Measurements from ENCODE around the gene STX8.
"Not testable (repeated sequence)": the region's sequence is repeated elsewhere in the genome, so short reads cannot be mapped to it uniquely, and the experiment has no call there.

The STX8 gene

GRCh38 chr17:9383826-9384225 lies 191.8 kb downstream of the STX8 start:
- DNase-seq: no peak

- no peak for DNase-seq
These were observed 193.0 kb downstream of the STX8 start for GRCh38 chr17:9382626-9383025.

- no peak for DNase-seq
These were observed 194.6 kb downstream of the STX8 start for GRCh38 chr17:9381068-9381467.

- DNase-seq: no peak
These were observed 195.3 kb downstream of the STX8 start for GRCh38 chr17:9380361-9380760.

GRCh38 chr17:9376177-9376576 lies 199.4 kb downstream of the STX8 start:
- DNase-seq: not testable (repeated sequence)

GRCh38 chr17:9371019-9371418 lies 204.6 kb downstream of the STX8 start:
- DNase-seq: peak; percentile 88

- DNase-seq: peak; percentile 61
These were observed 205.2 kb downstream of the STX8 start for GRCh38 chr17:9370467-9370866.

GRCh38 chr17:9368631-9369030 lies 207.0 kb downstream of the STX8 start:
- DNase-seq: no peak

- DNase-seq: no peak
These were observed 208.5 kb downstream of the STX8 start for GRCh38 chr17:9367156-9367555.

GRCh38 chr17:9364837-9365430 lies 210.7 kb downstream of the STX8 start:
- DNase-seq: no peak

- peak; percentile 35 for DNase-seq
These were observed 211.9 kb downstream of the STX8 start for GRCh38 chr17:9363440-9364350.

GRCh38 chr17:9361188-9361955 lies 214.2 kb downstream of the STX8 start:
- DNase-seq: peak; percentile 73

GRCh38 chr17:9360677-9361081 lies 214.9 kb downstream of the STX8 start:
- peak; percentile 38 for DNase-seq

- DNase-seq: no peak
These were observed 219.1 kb downstream of the STX8 start for GRCh38 chr17:9356488-9356911.

GRCh38 chr17:9355846-9356245 lies 219.8 kb downstream of the STX8 start:
- DNase-seq: no peak

- not testable (repeated sequence) for DNase-seq
These were observed 220.4 kb downstream of the STX8 start for GRCh38 chr17:9355231-9355630.

GRCh38 chr17:9350080-9350479 lies 225.5 kb downstream of the STX8 start:
- DNase-seq: peak; percentile 97

GRCh38 chr17:9346296-9346926 lies 229.2 kb downstream of the STX8 start:
- peak; percentile 77 for DNase-seq

- peak; percentile 32 for DNase-seq
These were observed 232.1 kb downstream of the STX8 start for GRCh38 chr17:9343516-9343915.

GRCh38 chr17:9342225-9342624 lies 233.4 kb downstream of the STX8 start:
- DNase-seq: no peak

GRCh38 chr17:9339958-9340357 lies 235.7 kb downstream of the STX8 start:
- no peak for DNase-seq

GRCh38 chr17:9339482-9339881 lies 236.1 kb downstream of the STX8 start:
- not testable (repeated sequence) for DNase-seq

GRCh38 chr17:9336817-9337216 lies 238.8 kb downstream of the STX8 start:
- DNase-seq: no peak

All from fibroblast of skin of abdomen (primary cell).